HepG2 (cell line): ENCODE results near the gene IL1RAPL1. TPM values are rescaled to one million over a fixed set of nuclear protein-coding genes. Genes with fewer than 3 reads are reported as not detected.

Experiments
- ATAC-seq: fragments of 200-7000 bp; cut with Tn5 transposase; 3 replicates; pipeline ENCODE4 v1.9.1; 2020; ENCODE audit warnings: mild to moderate bottlenecking, moderate library complexity
- BruUV-seq: library from RNA; stranded (reverse); fragments of 400-500 nt; replicated peaks from 2 replicates; lab custom pipeline; 2021; lab: Mats Ljungman, UMichigan
- CTCF ChIA-PET: fragments of 300-600 bp; formaldehyde crosslinking; extraction: SDS; loops from one replicate; lab custom pipeline; 2021; ENCODE audit warnings: low total read pairs, inconsistent platforms, low intra/inter-chr PET ratio; lab: Yijun Ruan, JAX
- POLR2A ChIA-PET: fragments of 350-600 bp; sonication (Branson Sonifier 250); formaldehyde crosslinking; loops from one replicate; lab custom pipeline; 2020; ENCODE audit warnings: antibody characterized with exemption, inconsistent platforms; lab: Yijun Ruan, JAX
- DNase-seq: peaks from one replicate; pipeline ENCODE4 v3.0.0-alpha.2; 2015; ENCODE audit warnings: low spot score
- FAIRE-seq: peaks from 3 replicates; lab custom pipeline; 2011; peaks lifted over from hg19 to GRCh38; lab: Jason Lieb, UNC
- H2AFZ ChIP-seq: one replicate; pipeline ENCODE4 v1.6.1; 2011; ENCODE audit warnings: low read length, inconsistent platforms
- H3K27ac ChIP-seq: fragments of 300-600 bp; 3 replicates; pipeline ENCODE4 v1.8.0; 2011; ENCODE audit warnings: mixed run types, mild to moderate bottlenecking, mixed read lengths, low read length, inconsistent platforms; ENCODE audit not compliant: insufficient read depth; ENCODE audit errors: extremely low read length
- H3K27me3 ChIP-seq, 2 experiments: fragments of 200-600 bp in 1 of 2; 2 replicates in 1 of 2; 3 replicates in 1 of 2; pipeline versions ENCODE4 v1.6.0 to v1.8.0; 2011; ENCODE audit warnings: low read length in 2 of 2, mild to moderate bottlenecking in 2 of 2, moderate library complexity in 2 of 2, inconsistent platforms in 1 of 2; ENCODE audit not compliant: insufficient read depth in 2 of 2, control insufficient read depth in 1 of 2
- H3K36me3 ChIP-seq, 2 experiments: fragments of 200-600 bp in 1 of 2; replicated peaks in 1 of 2; 2 replicates in 1 of 2; 3 replicates in 1 of 2; pipeline versions ENCODE4 v1.5.1 to v1.8.0; 2011; ENCODE audit warnings: low read length in 2 of 2, inconsistent platforms in 1 of 2; ENCODE audit not compliant: insufficient read depth in 2 of 2, control insufficient read depth in 1 of 2
- H3K4me1 ChIP-seq: 2 replicates; pipeline ENCODE4 v1.5.1; 2012; ENCODE audit warnings: low read length, inconsistent platforms; ENCODE audit not compliant: insufficient read depth
- H3K4me2 ChIP-seq: 2 replicates; pipeline ENCODE4 v1.6.0; 2011; ENCODE audit warnings: low read depth, low read length, inconsistent platforms
- H3K4me3 ChIP-seq, 3 experiments: fragments of 200-600 bp in 1 of 3; sonication (generic), shearing (Covaris generic) in 1 of 3; replicated peaks in 1 of 3; 2 replicates each; pipeline ENCODE4 v1.5.1; 2011 to 2016; ENCODE audit warnings: low read length in 3 of 3, inconsistent platforms in 2 of 3, low read depth in 2 of 3, mild to moderate bottlenecking in 2 of 3, control low read depth in 1 of 3, mixed read lengths in 1 of 3; ENCODE audit not compliant: insufficient read depth in 1 of 3
- H3K79me2 ChIP-seq: one replicate; pipeline ENCODE4 v1.6.1; 2011; ENCODE audit warnings: low read length, inconsistent platforms; ENCODE audit not compliant: insufficient read depth
- H3K9ac ChIP-seq: 2 replicates; pipeline ENCODE4 v1.6.0; 2011; ENCODE audit warnings: mild to moderate bottlenecking, low read depth, low read length, inconsistent platforms; ENCODE audit not compliant: insufficient read depth
- H3K9me3 ChIP-seq: 2 replicates; pipeline ENCODE4 v1.5.1; 2012; ENCODE audit warnings: mild to moderate bottlenecking, low read length
- H4K20me1 ChIP-seq: 2 replicates; pipeline ENCODE4 v1.6.0; 2011; ENCODE audit warnings: inconsistent platforms, mild to moderate bottlenecking, low read length, moderate library complexity; ENCODE audit not compliant: insufficient read depth
- ESRRA ChIP-seq: sonication (generic); formaldehyde crosslinking; IDR thresholded peaks from 2 replicates; pipeline ENCODE4 v1.5.1; 2020; ENCODE audit warnings: mild to moderate bottlenecking, low read depth, missing genetic modification reagents
- HNRNPH1 ChIP-seq: fragments of 200-400 bp; formaldehyde crosslinking; optimal IDR thresholded peaks from 2 replicates; pipeline ENCODE3; 2017; ENCODE audit warnings: mild to moderate bottlenecking, low read depth, low read length
- HNRNPK ChIP-seq: fragments of 200-400 bp; formaldehyde crosslinking; IDR thresholded peaks from 2 replicates; pipeline ENCODE4 v1.6.1; 2018; ENCODE audit warnings: low read length, low read depth, moderate library complexity, mild to moderate bottlenecking; ENCODE audit not compliant: poor library complexity, severe bottlenecking
- KAT2B ChIP-seq: fragments of 150-350 bp; IDR thresholded peaks from 2 replicates; pipeline ENCODE4 v1.6.1; 2014; ENCODE audit warnings: low read depth, low read length, borderline replicate concordance
- KLF13 ChIP-seq: sonication (generic); formaldehyde crosslinking; IDR thresholded peaks from 2 replicates; pipeline ENCODE4 v1.4.0; 2020; ENCODE audit warnings: mild to moderate bottlenecking, missing genetic modification reagents
- MTF1 ChIP-seq: sonication (generic); formaldehyde crosslinking; IDR thresholded peaks from 2 replicates; pipeline ENCODE4 v1.5.0; 2020; ENCODE audit warnings: missing genetic modification reagents
- SMAD1 ChIP-seq: sonication (generic); formaldehyde crosslinking; IDR thresholded peaks from 2 replicates; pipeline ENCODE4 v1.4.0; 2020; ENCODE audit warnings: missing genetic modification reagents, low read depth, mild to moderate bottlenecking, borderline replicate concordance
- THYN1 ChIP-seq: sonication (generic); formaldehyde crosslinking; IDR thresholded peaks from 2 replicates; pipeline ENCODE4 v1.8.1; 2023; ENCODE audit warnings: low read depth, mild to moderate bottlenecking, moderate library complexity, missing genetic modification reagents, borderline replicate concordance
- ZNF264 ChIP-seq: sonication (generic); formaldehyde crosslinking; IDR thresholded peaks from 2 replicates; pipeline ENCODE4 v1.4.0; 2020; ENCODE audit warnings: missing genetic modification reagents
- ZNF296 ChIP-seq: sonication (generic); formaldehyde crosslinking; conservative IDR thresholded peaks from 2 replicates; pipeline ENCODE4 v1.5.0; 2020; ENCODE audit warnings: mild to moderate bottlenecking, missing genetic modification reagents
- ZNF333 ChIP-seq: sonication (generic); formaldehyde crosslinking; IDR thresholded peaks from 2 replicates; pipeline ENCODE4 v1.4.0; 2020; ENCODE audit warnings: mild to moderate bottlenecking, missing genetic modification reagents, borderline replicate concordance
- ZNF468 ChIP-seq: sonication (generic); formaldehyde crosslinking; IDR thresholded peaks from 2 replicates; pipeline ENCODE4 v1.8.0; 2022; ENCODE audit warnings: mild to moderate bottlenecking, moderate library complexity, missing genetic modification reagents
- WGBS: methylation state at CpG from one replicate; pipeline ENCODE4 v1.1.6; 2017; ENCODE audit warnings: low lambda C conversion rate; 5-methylcytosine and 5-hydroxymethylcytosine counted together
- in situ Hi-C: cut with HindIII; loops from 2 replicates; pipeline ENCODE4 v1.10.0; 2017; ENCODE audit warnings: low pct_unique_long_range_greater_than_20kb; ENCODE audit not compliant: extremely low pct_ligation_motif_present
- intact Hi-C: fragments of 100-400 bp; cut with micrococcal nuclease; formaldehyde crosslinking; loops from one replicate; pipeline ENCODE4 v1.10.0; 2022; ENCODE audit not compliant: unreplicated experiment
- polyA plus RNA-seq, 8 experiments: library from polyadenylated mRNA; depleted of rRNA in 3 of 8; stranded (reverse) in 7 of 8; unstranded in 1 of 8; fragments of >200 nt; fragmentation: Illumina TruSeq in 4 of 8; extraction: Trizol in 4 of 8; gene quantifications; 2 replicates each; pipeline versions ENCODE4 v1.2.1 to v1.2.3, GENCODE V29; 2011 to 2016; ENCODE audit warnings: low read depth in 4 of 8, missing spikeins in 1 of 8, mixed read lengths in 1 of 8; ENCODE audit not compliant: insufficient read depth in 1 of 8
- total RNA-seq, 5 experiments: library from RNA; depleted of rRNA; stranded (reverse); fragments of >200 nt; fragmentation: Illumina TruSeq; extraction: Trizol; gene quantifications; 2 replicates each; pipeline ENCODE4 v1.2.3, GENCODE V29; 2016; ENCODE audit warnings: low read depth in 1 of 5
- TF ChIP-seq, protein P1 (sequence below): sonication (generic); formaldehyde crosslinking; IDR thresholded peaks from 2 replicates; pipeline ENCODE4 v1.4.0; 2020; ENCODE audit warnings: low read depth, mild to moderate bottlenecking, missing genetic modification reagents
- TF ChIP-seq, protein P2 (sequence below): sonication (generic); formaldehyde crosslinking; IDR thresholded peaks from 2 replicates; pipeline ENCODE4 v1.8.0; 2022; ENCODE audit warnings: missing genetic modification reagents, mild to moderate bottlenecking, moderate library complexity, borderline replicate concordance
- TF ChIP-seq, protein P3 (sequence below): sonication (generic); formaldehyde crosslinking; IDR thresholded peaks from 2 replicates; pipeline ENCODE4 v1.4.0; 2020; ENCODE audit warnings: missing genetic modification reagents

Gene IL1RAPL1
- total and polyA plus RNA-seq, 2 of the 13 experiments (the other 11 are each of a cell fraction or from before 2014, with no cell fraction given) = 0.04 TPM; not detected in 1

DNA sequence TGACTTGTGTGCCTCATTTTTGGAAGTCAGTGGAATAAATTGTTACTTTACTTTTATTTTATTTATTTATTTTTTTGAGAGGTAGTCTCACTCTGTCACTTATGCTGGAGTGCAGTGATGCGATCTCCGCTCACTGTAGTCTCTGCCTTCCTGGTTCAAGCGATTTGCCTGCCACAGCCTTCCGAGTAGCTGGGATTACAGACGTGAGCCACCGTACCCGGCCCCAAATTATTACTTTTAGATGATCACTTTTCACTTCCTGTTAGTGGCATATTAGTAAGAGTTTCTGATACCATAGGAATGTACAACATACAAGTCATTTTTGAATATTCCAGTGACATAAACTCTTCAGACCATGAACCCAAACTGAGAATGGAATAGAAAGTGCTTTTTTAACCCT is 1017.1 kb downstream of the IL1RAPL1 start:
- no peak overlapping the region for H3K4me3 ChIP-seq
- ATAC-seq = no peak
- in situ Hi-C loops = no loop called here
- no peak overlapping the region for H3K4me2 ChIP-seq
- no peak overlapping the region for H3K27ac ChIP-seq
- TF ChIP-seq HNRNPK = no peak
- TF ChIP-seq, all 625 proteins: peak for 0
- Histone ChIP-seq H3K36me3 (no peaks in the 10 kb centered on the region), H3K27me3 (no peaks in the 10 kb centered on the region), H3K4me1 (no peaks in the 10 kb centered on the region), H3K79me2 (no peaks in the 10 kb centered on the region), H3K9me3 (no peaks in the 10 kb centered on the region), H4K20me1 (no peaks in the 10 kb centered on the region), H2AFZ (no peak overlapping the region), H3K9ac (no peak overlapping the region)
- ChIA-PET CTCF (no interaction called here), POLR2A (no interaction called here)
- WGBS = 18% methylated on average over 7 of the region's 7 CpGs
- intact Hi-C loops = no loop called here
- BruUV-seq = no TSS peak
- FAIRE-seq = no peak
- no peak for DNase-seq

DNA sequence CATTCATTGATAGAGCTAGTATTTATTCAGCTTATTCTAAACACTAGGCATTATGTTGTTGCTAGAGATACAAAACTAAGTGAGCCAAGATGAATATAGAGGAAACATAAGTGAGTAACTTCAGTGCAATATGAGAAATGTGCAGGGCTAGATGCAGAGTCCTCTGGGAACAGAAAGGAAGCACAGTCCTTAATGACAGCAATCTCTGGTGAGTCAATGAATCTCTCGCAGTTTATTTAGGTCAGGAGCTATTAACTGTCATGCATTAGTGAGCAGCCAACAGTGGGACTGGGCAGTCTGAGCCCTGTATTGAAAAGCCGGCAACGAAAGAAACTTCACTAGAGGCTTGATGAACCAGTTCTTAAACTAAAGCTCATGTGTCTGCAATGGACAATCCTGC is 1030.0 kb downstream of the IL1RAPL1 start:
- no peak for ATAC-seq
- no peak overlapping the region for H3K27ac ChIP-seq
- BruUV-seq = no TSS peak
- no peaks in the 10 kb centered on the region for H3K36me3 ChIP-seq
- H3K9me3 ChIP-seq = no peaks in the 10 kb centered on the region
- H3K4me1 ChIP-seq = no peaks in the 10 kb centered on the region
- H2AFZ ChIP-seq = no peak overlapping the region
- H4K20me1 ChIP-seq = no peaks in the 10 kb centered on the region
- no peak for DNase-seq
- intact Hi-C loops (no loop called here), in situ Hi-C loops (no loop called here)
- ChIA-PET POLR2A (no interaction called here), CTCF (no interaction called here)
- H3K4me2 ChIP-seq = no peak overlapping the region
- H3K4me3 ChIP-seq = no peak overlapping the region
- H3K27me3 ChIP-seq = no peaks in the 10 kb centered on the region
- 100% methylated on average over 2 of the region's 3 CpGs for WGBS
- no peaks in the 10 kb centered on the region for H3K79me2 ChIP-seq
- no peak for FAIRE-seq
- no peak overlapping the region for H3K9ac ChIP-seq
- TF ChIP-seq SMAD1 = no peak
- no peak for TF ChIP-seq ZNF296 (CRISPR knock-in tag)
- no peak for TF ChIP-seq ZNF333 (CRISPR knock-in tag)
- TF ChIP-seq KLF13 (CRISPR knock-in tag) = no peak
- TF ChIP-seq, protein P1, sequence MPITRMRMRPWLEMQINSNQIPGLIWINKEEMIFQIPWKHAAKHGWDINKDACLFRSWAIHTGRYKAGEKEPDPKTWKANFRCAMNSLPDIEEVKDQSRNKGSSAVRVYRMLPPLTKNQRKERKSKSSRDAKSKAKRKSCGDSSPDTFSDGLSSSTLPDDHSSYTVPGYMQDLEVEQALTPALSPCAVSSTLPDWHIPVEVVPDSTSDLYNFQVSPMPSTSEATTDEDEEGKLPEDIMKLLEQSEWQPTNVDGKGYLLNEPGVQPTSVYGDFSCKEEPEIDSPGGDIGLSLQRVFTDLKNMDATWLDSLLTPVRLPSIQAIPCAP (CRISPR knock-in tag) = no peak
- TF ChIP-seq ZNF468 (CRISPR knock-in tag) = no peak
- TF ChIP-seq KAT2B = no peak
- no peak for TF ChIP-seq ZNF264 (CRISPR knock-in tag)
- no peak for TF ChIP-seq ESRRA (CRISPR knock-in tag)
- TF ChIP-seq, protein P2, sequence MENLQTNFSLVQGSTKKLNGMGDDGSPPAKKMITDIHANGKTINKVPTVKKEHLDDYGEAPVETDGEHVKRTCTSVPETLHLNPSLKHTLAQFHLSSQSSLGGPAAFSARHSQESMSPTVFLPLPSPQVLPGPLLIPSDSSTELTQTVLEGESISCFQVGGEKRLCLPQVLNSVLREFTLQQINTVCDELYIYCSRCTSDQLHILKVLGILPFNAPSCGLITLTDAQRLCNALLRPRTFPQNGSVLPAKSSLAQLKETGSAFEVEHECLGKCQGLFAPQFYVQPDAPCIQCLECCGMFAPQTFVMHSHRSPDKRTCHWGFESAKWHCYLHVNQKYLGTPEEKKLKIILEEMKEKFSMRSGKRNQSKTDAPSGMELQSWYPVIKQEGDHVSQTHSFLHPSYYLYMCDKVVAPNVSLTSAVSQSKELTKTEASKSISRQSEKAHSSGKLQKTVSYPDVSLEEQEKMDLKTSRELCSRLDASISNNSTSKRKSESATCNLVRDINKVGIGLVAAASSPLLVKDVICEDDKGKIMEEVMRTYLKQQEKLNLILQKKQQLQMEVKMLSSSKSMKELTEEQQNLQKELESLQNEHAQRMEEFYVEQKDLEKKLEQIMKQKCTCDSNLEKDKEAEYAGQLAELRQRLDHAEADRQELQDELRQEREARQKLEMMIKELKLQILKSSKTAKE (CRISPR knock-in tag) = no peak
- TF ChIP-seq, protein P3, sequence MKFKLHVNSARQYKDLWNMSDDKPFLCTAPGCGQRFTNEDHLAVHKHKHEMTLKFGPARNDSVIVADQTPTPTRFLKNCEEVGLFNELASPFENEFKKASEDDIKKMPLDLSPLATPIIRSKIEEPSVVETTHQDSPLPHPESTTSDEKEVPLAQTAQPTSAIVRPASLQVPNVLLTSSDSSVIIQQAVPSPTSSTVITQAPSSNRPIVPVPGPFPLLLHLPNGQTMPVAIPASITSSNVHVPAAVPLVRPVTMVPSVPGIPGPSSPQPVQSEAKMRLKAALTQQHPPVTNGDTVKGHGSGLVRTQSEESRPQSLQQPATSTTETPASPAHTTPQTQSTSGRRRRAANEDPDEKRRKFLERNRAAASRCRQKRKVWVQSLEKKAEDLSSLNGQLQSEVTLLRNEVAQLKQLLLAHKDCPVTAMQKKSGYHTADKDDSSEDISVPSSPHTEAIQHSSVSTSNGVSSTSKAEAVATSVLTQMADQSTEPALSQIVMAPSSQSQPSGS (CRISPR knock-in tag) = no peak
- no peak for TF ChIP-seq HNRNPH1
- no peak for TF ChIP-seq THYN1 (CRISPR knock-in tag)
- no peak for TF ChIP-seq MTF1
